MM.1S (cell line): ENCODE data around the gene MSL3.

Source experiments
- EZH2 ChIP-seq: fragments of 300-600 bp; sonication (generic); optimal IDR thresholded peaks from 2 replicates; pipeline ENCODE3; 2017; ENCODE audit warnings: low read depth, mild to moderate bottlenecking, antibody characterized with exemption, low read length, mixed read lengths
- TF ChIP-seq, protein P1 (sequence below): fragments of 300-600 bp; sonication (generic); IDR thresholded peaks from 2 replicates; pipeline ENCODE4 v1.5.1; 2016; ENCODE audit warnings: antibody characterized with exemption, low read length, mixed read lengths

DNA sequence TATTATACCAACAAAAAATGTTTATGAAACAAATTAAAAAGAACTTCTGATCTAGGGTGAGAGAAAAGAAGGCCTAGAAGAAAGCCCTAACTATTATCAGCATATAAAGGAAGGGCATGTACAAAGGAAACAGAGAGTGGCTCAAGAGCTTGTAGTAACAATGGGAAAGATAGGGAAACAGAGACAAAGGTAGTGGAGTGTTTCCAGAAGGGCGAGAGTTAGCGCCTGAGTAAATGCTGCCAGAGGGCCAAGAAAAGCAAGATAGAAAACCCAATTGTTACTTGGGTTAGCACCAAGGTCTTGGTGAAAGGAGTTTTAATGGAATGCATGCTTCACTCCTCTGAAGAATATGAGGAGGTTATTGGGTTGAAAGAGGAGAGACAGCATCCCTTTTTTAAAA lies 16.5 kb upstream of the MSL3 start:
- TF ChIP-seq, protein P1, sequence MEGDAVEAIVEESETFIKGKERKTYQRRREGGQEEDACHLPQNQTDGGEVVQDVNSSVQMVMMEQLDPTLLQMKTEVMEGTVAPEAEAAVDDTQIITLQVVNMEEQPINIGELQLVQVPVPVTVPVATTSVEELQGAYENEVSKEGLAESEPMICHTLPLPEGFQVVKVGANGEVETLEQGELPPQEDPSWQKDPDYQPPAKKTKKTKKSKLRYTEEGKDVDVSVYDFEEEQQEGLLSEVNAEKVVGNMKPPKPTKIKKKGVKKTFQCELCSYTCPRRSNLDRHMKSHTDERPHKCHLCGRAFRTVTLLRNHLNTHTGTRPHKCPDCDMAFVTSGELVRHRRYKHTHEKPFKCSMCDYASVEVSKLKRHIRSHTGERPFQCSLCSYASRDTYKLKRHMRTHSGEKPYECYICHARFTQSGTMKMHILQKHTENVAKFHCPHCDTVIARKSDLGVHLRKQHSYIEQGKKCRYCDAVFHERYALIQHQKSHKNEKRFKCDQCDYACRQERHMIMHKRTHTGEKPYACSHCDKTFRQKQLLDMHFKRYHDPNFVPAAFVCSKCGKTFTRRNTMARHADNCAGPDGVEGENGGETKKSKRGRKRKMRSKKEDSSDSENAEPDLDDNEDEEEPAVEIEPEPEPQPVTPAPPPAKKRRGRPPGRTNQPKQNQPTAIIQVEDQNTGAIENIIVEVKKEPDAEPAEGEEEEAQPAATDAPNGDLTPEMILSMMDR: no peak
- TF ChIP-seq EZH2: no peak
